Measurements from ENCODE around the gene PRIMA1.

DNA sequence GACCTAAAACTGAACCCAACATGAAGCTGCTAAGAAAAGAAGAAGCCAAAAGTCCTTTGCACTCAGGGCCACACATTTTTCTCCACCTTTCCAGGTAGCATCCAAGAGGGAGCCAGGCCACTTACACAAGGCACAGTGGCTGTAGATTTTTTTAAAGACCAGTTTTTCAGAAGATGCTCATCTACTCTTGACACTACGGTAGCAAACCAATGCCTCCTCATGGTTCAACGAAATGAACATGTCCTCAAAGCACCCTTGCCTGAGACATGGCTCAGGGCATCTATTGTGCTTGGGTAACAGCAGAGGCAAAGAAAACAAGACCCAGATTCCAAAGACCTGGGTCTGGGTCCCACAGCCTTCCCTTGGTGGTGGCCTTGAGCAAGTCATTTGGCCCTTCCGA lies 22.3 kb downstream of the PRIMA1 start:
- TF ChIP-seq, protein P1, sequence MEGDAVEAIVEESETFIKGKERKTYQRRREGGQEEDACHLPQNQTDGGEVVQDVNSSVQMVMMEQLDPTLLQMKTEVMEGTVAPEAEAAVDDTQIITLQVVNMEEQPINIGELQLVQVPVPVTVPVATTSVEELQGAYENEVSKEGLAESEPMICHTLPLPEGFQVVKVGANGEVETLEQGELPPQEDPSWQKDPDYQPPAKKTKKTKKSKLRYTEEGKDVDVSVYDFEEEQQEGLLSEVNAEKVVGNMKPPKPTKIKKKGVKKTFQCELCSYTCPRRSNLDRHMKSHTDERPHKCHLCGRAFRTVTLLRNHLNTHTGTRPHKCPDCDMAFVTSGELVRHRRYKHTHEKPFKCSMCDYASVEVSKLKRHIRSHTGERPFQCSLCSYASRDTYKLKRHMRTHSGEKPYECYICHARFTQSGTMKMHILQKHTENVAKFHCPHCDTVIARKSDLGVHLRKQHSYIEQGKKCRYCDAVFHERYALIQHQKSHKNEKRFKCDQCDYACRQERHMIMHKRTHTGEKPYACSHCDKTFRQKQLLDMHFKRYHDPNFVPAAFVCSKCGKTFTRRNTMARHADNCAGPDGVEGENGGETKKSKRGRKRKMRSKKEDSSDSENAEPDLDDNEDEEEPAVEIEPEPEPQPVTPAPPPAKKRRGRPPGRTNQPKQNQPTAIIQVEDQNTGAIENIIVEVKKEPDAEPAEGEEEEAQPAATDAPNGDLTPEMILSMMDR (IDR thresholded peaks at IDR 0.05) = no peak
- no peak for TF ChIP-seq EZH2 (IDR thresholded peaks at IDR 0.05; ENCODE audit: borderline replicate concordance, insufficient read depth, low read depth, low read length, poor library complexity, severe bottlenecking)
